Activated CD4-positive, alpha-beta T cell treated with anti-CD3 and anti-CD28 coated beads for 24 hours (primary cell): ENCODE results near the gene ZCCHC9.

Experiments used
- DNase-seq, 2 donors: peaks; one replicate each; pipeline ENCODE4 v3.0.0-alpha.2; 2020; ENCODE audit warnings: low read depth in 2 of 2

The ZCCHC9 gene

GRCh38 chr5:81359108-81359507 lies 57.7 kb downstream of the ZCCHC9 start:
- no peak for DNase-seq

- no peak for DNase-seq
Measured at GRCh38 chr5:81359881-81360280, 58.5 kb downstream of the ZCCHC9 start.

- no peak for DNase-seq
Measured at GRCh38 chr5:81360640-81361039, 59.3 kb downstream of the ZCCHC9 start.

GRCh38 chr5:81361600-81361999 lies 60.2 kb downstream of the ZCCHC9 start:
- DNase-seq, result no peak
